ENCODE results near the gene CDHR3. TPM values are rescaled to one million over a fixed set of nuclear protein-coding genes. Genes with fewer than 3 reads are reported as not detected.

CDHR3 gene
- 0.19 TPM for total RNA-seq (2013)
- polyA plus RNA-seq (under 1 TPM in 1 of 3 donors, not detected in 2; 0.16 TPM), polyA minus RNA-seq (not detected in 2 replicates), total RNA-seq (0 to 4.7 (median 0.34) reads per million in 11 experiments)

GRCh38 chr7:105963038-105963667 is at the start of gene CDHR3:
CDHR3 (plus strand) TSS chr7:105963264; CDS start chr7:105963319, 55 bp downstream.
- Histone ChIP-seq H4K20me1 (ENCODE audit: insufficient read depth, low read length) (no peaks in the 10 kb centered on the region), H3K9ac (ENCODE audit: insufficient read depth, low read length, poor library complexity, severe bottlenecking) (no peak within 1 kb of the TSS), H3K9me3 (replicated peaks in 1 of 2; ENCODE audit: control insufficient read depth in 1 of 2, insufficient read depth in 1 of 2, low read length in 2 of 2) (no peaks in the 10 kb centered on the region), H3K4me3 (replicated peaks in 1 of 3; ENCODE audit: low read depth in 2 of 3, low read length in 3 of 3) (no peak within 1 kb of the TSS), H3K27ac (ENCODE audit: low read depth in 1 of 2, low read length in 2 of 2) (no peak within 1 kb of the TSS), H3K4me1 (ENCODE audit: control insufficient read depth in 1 of 2, insufficient read depth in 2 of 2, low read length in 2 of 2) (no peaks in the 10 kb centered on the region), H3K79me2 (ENCODE audit: insufficient read depth, low read length) (no peaks in the 10 kb centered on the region), H3K27me3 (ENCODE audit: control insufficient read depth in 2 of 2, insufficient read depth in 2 of 2, low read length in 2 of 2) (no peaks in the 10 kb centered on the region), H3K36me3 (replicated peaks in 1 of 2; ENCODE audit: control insufficient read depth in 1 of 2, insufficient read depth in 2 of 2, low read length in 2 of 2) (no peaks in the 10 kb centered on the region), H2AFZ (ENCODE audit: insufficient read depth, low read depth, low read length, poor library complexity, severe bottlenecking) (no peak within 1 kb of the TSS), H3K4me2 (replicated peaks; ENCODE audit: extremely low read depth, low read length, poor library complexity, severe bottlenecking) (no peak within 1 kb of the TSS)
- no peak within 1 kb of the TSS for H3K27ac Mint-ChIP-seq
- H3K27me3 Mint-ChIP-seq (ENCODE audit: low read depth in 3 of 3): peaks cover 1 to 11% (median 8%) of the 10 kb centered on the region in 3 donors
- intact Hi-C loops (cut with micrococcal nuclease): no loop called here
- 91% methylated on average over 4 of the region's 4 CpGs for WGBS (ENCODE audit: insufficient coverage)
- H3K4me1 Mint-ChIP-seq: no peaks in the 10 kb centered on the region
- H3K9me3 Mint-ChIP-seq: peaks cover 0 to 5% (median 0%) of the 10 kb centered on the region in 7 donors
- no peak for DNase-seq
- no peak within 1 kb of the TSS for H3K4me3 Mint-ChIP-seq
- no peaks in the 10 kb centered on the region for H3K36me3 Mint-ChIP-seq
- TF ChIP-seq CTCF (IDR thresholded peaks at IDR 0.05): no peak

- Histone ChIP-seq H2AFZ (ENCODE audit: insufficient read depth, low read depth, low read length, poor library complexity, severe bottlenecking) (no peak overlapping the region), H3K4me2 (replicated peaks; ENCODE audit: extremely low read depth, low read length, poor library complexity, severe bottlenecking) (no peak overlapping the region), H3K27me3 (ENCODE audit: control insufficient read depth in 2 of 2, insufficient read depth in 2 of 2, low read length in 2 of 2) (no peaks in the 10 kb centered on the region), H4K20me1 (ENCODE audit: insufficient read depth, low read length) (no peaks in the 10 kb centered on the region), H3K79me2 (ENCODE audit: insufficient read depth, low read length) (no peaks in the 10 kb centered on the region), H3K4me1 (ENCODE audit: control insufficient read depth in 1 of 2, insufficient read depth in 2 of 2, low read length in 2 of 2) (no peaks in the 10 kb centered on the region), H3K36me3 (replicated peaks in 1 of 2; ENCODE audit: control insufficient read depth in 1 of 2, insufficient read depth in 2 of 2, low read length in 2 of 2) (no peaks in the 10 kb centered on the region), H3K4me3 (replicated peaks in 1 of 3; ENCODE audit: low read depth in 2 of 3, low read length in 3 of 3) (no peak overlapping the region), H3K27ac (ENCODE audit: low read depth in 1 of 2, low read length in 2 of 2) (no peak overlapping the region), H3K9me3 (replicated peaks in 1 of 2; ENCODE audit: control insufficient read depth in 1 of 2, insufficient read depth in 1 of 2, low read length in 2 of 2) (no peaks in the 10 kb centered on the region), H3K9ac (ENCODE audit: insufficient read depth, low read length, poor library complexity, severe bottlenecking) (no peak overlapping the region)
- Mint-ChIP-seq H3K27me3 (ENCODE audit: low read depth in 3 of 3) (peaks cover 0 to 5% (median 5%) of the 10 kb centered on the region in 3 donors), H3K4me1 (no peaks in the 10 kb centered on the region), H3K36me3 (no peaks in the 10 kb centered on the region), H3K9me3 (peaks cover 2 to 14% (median 5%) of the 10 kb centered on the region in 7 donors), H3K4me3 (no peak overlapping the region), H3K27ac (no peak overlapping the region)
- no peak for DNase-seq
- WGBS (ENCODE audit: insufficient coverage): no CpG with 5 or more reads among the region's 3 CpGs
- TF ChIP-seq CTCF (IDR thresholded peaks at IDR 0.05): no peak
- intact Hi-C loops (cut with micrococcal nuclease): no loop called here
Observed at GRCh38 chr7:105913947-105914346, 49.1 kb upstream of the CDHR3 start.

Data from CD14-positive monocyte (primary cell).